Effector memory CD8-positive, alpha-beta T cell (primary cell): Measurements from ENCODE around the gene ELP1.
A peak's percentile ranks its signal among the peaks of the same experiment; 100 is the strongest.
"Not testable (repeated sequence)": the region's sequence is repeated elsewhere in the genome, so short reads cannot be mapped to it uniquely, and the experiment has no call there.

Source experiments
- ATAC-seq: fragments of 150-1000 bp; cut with Tn5 transposase; replicated peaks from 2 replicates; pipeline ENCODE4 v1.10.0; 2021; ENCODE audit warnings: mild to moderate bottlenecking, moderate library complexity
- DNase-seq, 3 experiments: peaks; one replicate each; pipeline ENCODE4 v3.0.0; 2021
- H3K27ac Mint-ChIP-seq, 2 donors: one replicate each; pipeline ENCODE4 v1.8.0; 2022; ENCODE audit warnings: mild to moderate bottlenecking in 2 of 2, mixed read lengths in 2 of 2, moderate library complexity in 2 of 2
- H3K27me3 Mint-ChIP-seq, 2 donors: one replicate each; pipeline ENCODE4 v1.8.0; 2022; ENCODE audit warnings: mixed read lengths in 2 of 2
- H3K36me3 Mint-ChIP-seq: one replicate; pipeline ENCODE4 v1.8.0; 2022; ENCODE audit warnings: mild to moderate bottlenecking, moderate library complexity, mixed read lengths; ENCODE audit not compliant: insufficient read depth
- H3K4me1 Mint-ChIP-seq, 2 donors: one replicate each; pipeline ENCODE4 v1.8.0; 2022; ENCODE audit warnings: low read depth in 2 of 2, mixed read lengths in 2 of 2
- H3K4me3 Mint-ChIP-seq, 2 donors: one replicate each; pipeline ENCODE4 v1.8.0; 2022; ENCODE audit warnings: mild to moderate bottlenecking in 2 of 2, mixed read lengths in 2 of 2, moderate library complexity in 2 of 2
- H3K9me3 Mint-ChIP-seq, 2 donors: one replicate each; pipeline ENCODE4 v1.8.0; 2022; ENCODE audit warnings: mixed read lengths in 2 of 2
- total RNA-seq, 9 experiments: gene quantifications; one replicate each; lab custom pipeline; 2026; lab: John Stamatoyannopoulos, UW

The ELP1 gene, protein sequence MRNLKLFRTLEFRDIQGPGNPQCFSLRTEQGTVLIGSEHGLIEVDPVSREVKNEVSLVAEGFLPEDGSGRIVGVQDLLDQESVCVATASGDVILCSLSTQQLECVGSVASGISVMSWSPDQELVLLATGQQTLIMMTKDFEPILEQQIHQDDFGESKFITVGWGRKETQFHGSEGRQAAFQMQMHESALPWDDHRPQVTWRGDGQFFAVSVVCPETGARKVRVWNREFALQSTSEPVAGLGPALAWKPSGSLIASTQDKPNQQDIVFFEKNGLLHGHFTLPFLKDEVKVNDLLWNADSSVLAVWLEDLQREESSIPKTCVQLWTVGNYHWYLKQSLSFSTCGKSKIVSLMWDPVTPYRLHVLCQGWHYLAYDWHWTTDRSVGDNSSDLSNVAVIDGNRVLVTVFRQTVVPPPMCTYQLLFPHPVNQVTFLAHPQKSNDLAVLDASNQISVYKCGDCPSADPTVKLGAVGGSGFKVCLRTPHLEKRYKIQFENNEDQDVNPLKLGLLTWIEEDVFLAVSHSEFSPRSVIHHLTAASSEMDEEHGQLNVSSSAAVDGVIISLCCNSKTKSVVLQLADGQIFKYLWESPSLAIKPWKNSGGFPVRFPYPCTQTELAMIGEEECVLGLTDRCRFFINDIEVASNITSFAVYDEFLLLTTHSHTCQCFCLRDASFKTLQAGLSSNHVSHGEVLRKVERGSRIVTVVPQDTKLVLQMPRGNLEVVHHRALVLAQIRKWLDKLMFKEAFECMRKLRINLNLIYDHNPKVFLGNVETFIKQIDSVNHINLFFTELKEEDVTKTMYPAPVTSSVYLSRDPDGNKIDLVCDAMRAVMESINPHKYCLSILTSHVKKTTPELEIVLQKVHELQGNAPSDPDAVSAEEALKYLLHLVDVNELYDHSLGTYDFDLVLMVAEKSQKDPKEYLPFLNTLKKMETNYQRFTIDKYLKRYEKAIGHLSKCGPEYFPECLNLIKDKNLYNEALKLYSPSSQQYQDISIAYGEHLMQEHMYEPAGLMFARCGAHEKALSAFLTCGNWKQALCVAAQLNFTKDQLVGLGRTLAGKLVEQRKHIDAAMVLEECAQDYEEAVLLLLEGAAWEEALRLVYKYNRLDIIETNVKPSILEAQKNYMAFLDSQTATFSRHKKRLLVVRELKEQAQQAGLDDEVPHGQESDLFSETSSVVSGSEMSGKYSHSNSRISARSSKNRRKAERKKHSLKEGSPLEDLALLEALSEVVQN (N-terminal part only)
- 127 to 178 (median 138) reads per million in 9 experiments for total RNA-seq

DNA sequence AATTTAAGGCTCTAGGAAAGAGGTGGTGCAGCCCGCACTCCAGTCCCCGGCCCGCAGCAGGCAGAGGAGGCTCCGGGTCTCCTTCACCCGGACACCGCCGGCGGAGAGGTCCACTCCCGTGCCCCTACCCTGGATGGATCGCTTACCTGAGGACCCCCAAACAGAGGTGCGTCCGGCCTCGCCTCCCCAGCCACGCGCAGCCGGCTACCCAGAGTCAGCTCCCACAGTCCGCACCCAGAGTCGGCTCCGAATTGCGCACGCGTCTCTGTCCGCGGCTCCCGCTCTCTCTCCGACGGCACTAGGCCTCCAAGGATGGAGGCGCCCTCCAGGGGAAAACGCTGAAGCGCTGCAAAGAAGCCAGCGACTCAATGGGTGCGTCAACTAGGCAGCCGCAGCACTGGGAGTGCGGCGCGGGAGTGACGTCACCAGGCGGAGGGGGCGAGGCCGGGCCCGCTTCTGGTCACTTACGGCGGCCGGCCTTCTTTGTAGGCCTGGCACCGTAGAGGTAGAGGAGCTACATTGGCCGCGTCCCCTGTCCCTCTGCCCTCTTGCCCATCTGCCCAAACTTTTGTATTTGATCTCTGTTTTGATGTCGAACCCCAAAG is at the start of gene ELP1:
Gene ELP1 (minus strand): TSS at position 407 of the 605 bp plus-strand sequence. CDS start 2,978 bp downstream, outside the sequence.
- Mint-ChIP-seq H3K27ac (peak within 1 kb of the TSS; percentile 97 to 98), H3K4me3 (peak within 1 kb of the TSS; percentile 93 to 99), H3K36me3 (peaks cover 34% of the 10 kb centered on the region), H3K27me3 (no peaks in the 10 kb centered on the region), H3K9me3 (no peaks in the 10 kb centered on the region), H3K4me1 (peaks cover 19 to 31% of the 10 kb centered on the region in 2 donors)
- DNase-seq = peak; percentile 89 to 91 (median 89)
- ATAC-seq = peak; percentile 84

DNA sequence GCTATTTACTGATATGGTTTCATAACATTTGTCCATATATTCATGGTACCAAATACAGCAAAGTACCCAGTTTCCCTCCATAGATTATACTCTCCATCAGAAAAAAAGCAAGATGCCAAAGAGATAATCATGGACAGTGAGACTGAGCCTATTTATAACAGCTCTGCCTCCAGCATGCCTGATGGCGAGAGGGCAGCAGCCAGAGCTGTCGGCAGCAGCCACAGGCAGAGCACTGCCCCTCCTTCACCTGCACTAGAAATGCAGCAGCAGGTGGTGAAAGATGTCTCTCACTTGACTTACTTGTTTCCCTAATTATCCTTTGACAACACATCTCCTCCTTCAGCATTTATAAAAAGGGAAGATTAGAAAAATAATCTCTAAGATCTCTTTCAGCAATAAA is 47.0 kb upstream of the ELP1 start:
- Mint-ChIP-seq H3K36me3 (no peaks in the 10 kb centered on the region), H3K4me1 (no peaks in the 10 kb centered on the region), H3K4me3 (no peak overlapping the region), H3K9me3 (no peaks in the 10 kb centered on the region), H3K27me3 (no peaks in the 10 kb centered on the region), H3K27ac (no peak overlapping the region)
- DNase-seq (no peak), ATAC-seq (no peak)

DNA sequence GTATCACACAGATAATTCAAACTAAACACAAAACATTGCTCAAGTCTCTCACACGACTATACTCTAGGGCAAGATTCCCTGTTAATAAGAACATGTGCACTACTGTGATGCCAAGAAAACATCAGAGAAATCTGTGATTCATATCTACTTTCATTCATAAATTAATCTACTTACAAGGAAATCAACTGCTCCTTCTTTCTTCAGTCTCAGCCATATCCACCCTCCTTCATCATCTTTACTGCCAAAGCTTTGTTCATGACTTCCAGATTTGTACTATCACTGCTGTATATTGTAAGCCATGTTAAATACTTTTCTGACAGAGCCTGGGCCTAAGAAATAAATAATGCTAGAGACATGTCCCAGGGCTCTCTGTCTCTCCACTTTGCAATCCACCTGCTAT is 44.3 kb upstream of the ELP1 start:
- no peak for DNase-seq
- no peaks in the 10 kb centered on the region for H3K4me1 Mint-ChIP-seq
- H3K27me3 Mint-ChIP-seq = no peaks in the 10 kb centered on the region
- no peaks in the 10 kb centered on the region for H3K9me3 Mint-ChIP-seq
- ATAC-seq = no peak
- no peaks in the 10 kb centered on the region for H3K36me3 Mint-ChIP-seq
- no peak overlapping the region for H3K27ac Mint-ChIP-seq
- H3K4me3 Mint-ChIP-seq = no peak overlapping the region

DNA sequence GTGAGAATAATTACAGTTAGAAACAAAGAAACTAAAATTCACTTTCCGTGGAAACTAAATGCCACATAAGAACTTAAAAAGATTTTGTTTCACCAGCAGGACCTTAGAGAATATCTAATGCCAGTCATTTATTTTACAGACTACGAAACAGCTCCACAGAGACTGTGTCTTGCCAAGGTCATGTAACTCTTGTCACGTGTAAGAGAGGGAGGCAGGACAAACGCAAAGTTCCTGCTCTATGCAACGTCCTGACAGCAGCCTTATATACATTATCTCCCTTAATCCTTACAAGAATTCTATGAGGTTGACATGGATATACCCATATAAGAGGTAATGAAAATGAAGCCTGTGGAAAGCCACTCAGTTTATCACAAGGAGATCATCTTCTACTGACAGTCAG is 40.0 kb upstream of the ELP1 start:
- Mint-ChIP-seq H3K4me1 (no peaks in the 10 kb centered on the region), H3K27ac (no peak overlapping the region), H3K27me3 (no peaks in the 10 kb centered on the region), H3K4me3 (no peak overlapping the region), H3K9me3 (no peaks in the 10 kb centered on the region), H3K36me3 (no peaks in the 10 kb centered on the region)
- no peak for DNase-seq
- ATAC-seq = no peak

DNA sequence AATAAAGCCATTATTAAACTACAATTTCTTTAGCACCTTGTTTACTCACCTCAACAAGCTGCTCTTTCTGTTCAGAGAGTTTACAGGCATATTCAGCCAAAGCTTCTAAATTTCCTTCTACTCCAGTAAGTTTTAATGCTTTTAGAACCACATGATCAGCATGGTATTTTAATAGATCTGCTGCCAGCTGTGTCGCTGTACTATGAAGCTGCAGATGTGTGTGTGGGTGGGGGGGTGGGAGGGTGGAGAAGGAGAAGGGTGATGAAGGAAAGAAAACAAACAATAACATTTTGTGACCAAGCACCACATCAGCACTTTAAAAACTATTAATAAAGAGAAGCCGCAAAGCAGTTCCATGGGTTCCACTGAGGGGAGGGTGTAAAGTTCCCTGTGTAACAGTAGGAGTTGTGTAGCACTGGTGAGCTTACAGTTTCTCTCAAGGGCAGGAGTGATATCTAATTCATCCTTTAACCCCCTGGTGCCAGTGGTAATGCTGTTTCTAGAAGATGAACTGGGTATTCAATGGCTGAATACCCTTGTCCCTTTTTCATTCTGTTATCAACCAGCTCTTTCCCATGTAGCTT is 38.8 kb upstream of the ELP1 start:
- ATAC-seq = no peak
- no peak overlapping the region for H3K4me3 Mint-ChIP-seq
- H3K4me1 Mint-ChIP-seq = no peaks in the 10 kb centered on the region
- no peaks in the 10 kb centered on the region for H3K36me3 Mint-ChIP-seq
- H3K27ac Mint-ChIP-seq = no peak overlapping the region
- no peak for DNase-seq
- H3K27me3 Mint-ChIP-seq = no peaks in the 10 kb centered on the region
- H3K9me3 Mint-ChIP-seq = no peaks in the 10 kb centered on the region

DNA sequence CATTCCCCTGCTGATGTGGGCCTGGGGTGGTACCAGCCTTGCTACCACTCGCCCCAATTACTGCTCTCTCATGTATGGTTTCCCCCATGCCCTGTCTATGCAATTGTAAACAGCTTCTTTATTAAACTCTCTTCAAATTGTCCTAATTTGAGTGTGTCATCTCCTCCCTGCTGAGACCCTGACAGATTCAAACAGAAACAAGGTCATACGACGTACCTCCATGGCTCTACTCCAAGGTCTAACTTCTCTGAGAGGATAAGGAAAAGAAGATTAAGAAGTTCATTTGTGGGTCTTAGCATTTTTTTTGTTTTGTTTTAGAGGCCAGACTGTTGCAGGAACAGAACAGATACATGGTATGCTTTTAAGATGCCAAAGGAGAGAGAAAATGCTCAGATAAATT is 38.3 kb upstream of the ELP1 start:
- no peak overlapping the region for H3K27ac Mint-ChIP-seq
- H3K4me1 Mint-ChIP-seq = no peaks in the 10 kb centered on the region
- DNase-seq (no peak), ATAC-seq (no peak)
- H3K27me3 Mint-ChIP-seq = no peaks in the 10 kb centered on the region
- no peak overlapping the region for H3K4me3 Mint-ChIP-seq
- H3K36me3 Mint-ChIP-seq = no peaks in the 10 kb centered on the region
- H3K9me3 Mint-ChIP-seq = no peaks in the 10 kb centered on the region

DNA sequence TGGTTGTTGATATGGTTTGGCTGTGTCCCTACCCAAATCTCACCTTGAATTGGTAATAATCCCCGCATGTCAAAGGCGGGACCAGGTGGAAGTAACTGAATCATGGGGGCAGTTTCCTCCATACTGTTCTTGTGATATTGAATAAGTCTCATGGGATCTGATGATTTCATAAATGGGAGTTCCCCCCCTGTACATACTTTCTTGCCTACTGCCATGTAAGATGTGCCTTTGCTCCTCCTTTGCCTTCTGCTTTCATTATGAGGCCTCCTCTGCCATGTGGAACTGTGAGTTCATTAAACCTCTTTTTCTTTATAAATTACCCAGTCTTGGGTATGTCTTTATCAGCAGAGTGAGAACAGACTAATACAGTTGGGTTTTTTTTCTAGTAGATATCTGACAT is 37.5 kb upstream of the ELP1 start:
- not testable (repeated sequence) for DNase-seq, H3K27me3 Mint-ChIP-seq, H3K4me3 Mint-ChIP-seq, H3K4me1 Mint-ChIP-seq, H3K27ac Mint-ChIP-seq, H3K9me3 Mint-ChIP-seq, H3K36me3 Mint-ChIP-seq, ATAC-seq

DNA sequence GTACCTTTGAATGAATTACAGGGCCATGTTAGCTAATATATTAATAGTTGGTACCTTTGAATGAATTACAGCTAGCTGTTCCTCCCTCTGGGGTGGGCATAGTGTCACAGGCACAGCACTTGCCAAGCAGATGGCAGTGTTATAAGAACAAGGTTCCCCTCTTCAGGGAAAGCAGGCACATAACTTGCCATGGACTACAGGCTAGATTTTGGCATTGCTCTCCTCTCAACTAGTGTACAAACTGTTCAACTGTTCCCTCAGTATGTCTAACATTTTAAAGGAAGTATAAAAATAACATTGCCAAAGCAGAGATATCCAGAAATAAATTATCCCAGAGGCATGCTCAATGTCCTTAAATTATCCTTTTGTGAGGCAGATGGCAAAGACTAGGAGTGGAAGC is 34.0 kb upstream of the ELP1 start:
- no peaks in the 10 kb centered on the region for H3K27me3 Mint-ChIP-seq
- H3K27ac Mint-ChIP-seq = no peak overlapping the region
- no peaks in the 10 kb centered on the region for H3K36me3 Mint-ChIP-seq
- DNase-seq (no peak), ATAC-seq (no peak)
- H3K9me3 Mint-ChIP-seq = no peaks in the 10 kb centered on the region
- H3K4me1 Mint-ChIP-seq = no peaks in the 10 kb centered on the region
- no peak overlapping the region for H3K4me3 Mint-ChIP-seq

DNA sequence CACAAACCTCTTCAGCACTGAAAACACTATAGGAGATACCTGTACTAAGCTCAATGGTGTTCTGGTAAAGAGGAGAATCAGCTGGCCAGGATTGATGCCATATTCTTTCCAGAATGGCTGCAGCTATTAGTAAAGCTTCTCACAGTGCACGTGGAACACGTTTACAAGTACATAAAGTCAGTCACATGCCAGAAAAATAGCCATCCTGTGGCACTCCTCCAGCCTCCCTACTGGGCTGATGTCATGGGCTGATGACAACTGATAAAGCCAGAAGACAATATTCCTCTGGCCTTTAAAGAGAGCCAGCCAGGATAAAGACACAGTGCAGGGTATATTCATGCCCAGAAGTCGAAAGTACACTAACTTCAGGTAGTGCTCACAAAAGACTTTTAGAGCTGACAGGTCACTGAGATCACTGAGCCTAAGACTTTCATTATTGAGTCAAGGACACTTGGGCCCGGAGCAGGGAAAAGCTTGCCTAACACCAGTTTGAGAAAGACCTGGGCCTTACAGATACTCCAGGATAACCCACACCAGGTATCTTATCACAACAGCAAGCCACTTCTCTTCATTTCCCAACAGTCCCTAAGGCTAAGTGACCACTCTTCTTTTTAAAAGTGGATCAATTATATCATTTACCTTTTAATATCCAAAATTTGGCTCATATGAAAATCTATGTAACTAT is 29.7 kb upstream of the ELP1 start:
- no peaks in the 10 kb centered on the region for H3K9me3 Mint-ChIP-seq
- no peaks in the 10 kb centered on the region for H3K4me1 Mint-ChIP-seq
- no peak overlapping the region for H3K27ac Mint-ChIP-seq
- no peak for ATAC-seq
- H3K36me3 Mint-ChIP-seq = no peaks in the 10 kb centered on the region
- no peaks in the 10 kb centered on the region for H3K27me3 Mint-ChIP-seq
- no peak for DNase-seq
- no peak overlapping the region for H3K4me3 Mint-ChIP-seq

DNA sequence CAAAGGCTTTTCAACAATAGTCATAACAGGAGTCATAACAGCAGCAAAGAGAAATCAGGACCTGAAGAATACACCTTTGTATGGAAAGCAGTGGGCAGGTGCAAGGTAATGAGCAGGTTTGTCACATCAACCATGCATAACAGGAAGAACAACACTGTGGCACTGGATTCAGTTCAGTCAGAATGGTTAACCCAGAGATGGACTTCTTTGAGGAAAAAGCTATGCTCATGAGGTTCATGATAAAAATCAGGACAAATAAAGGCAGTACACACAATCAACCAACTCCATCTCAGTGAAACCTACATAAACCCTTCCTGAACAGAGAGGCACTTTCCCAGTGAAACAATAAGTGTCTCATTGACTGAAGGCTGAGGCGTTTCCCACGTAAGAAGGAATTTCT is 27.2 kb upstream of the ELP1 start:
- Mint-ChIP-seq H3K36me3 (no peaks in the 10 kb centered on the region), H3K27ac (no peak overlapping the region), H3K27me3 (no peaks in the 10 kb centered on the region), H3K4me3 (no peak overlapping the region), H3K9me3 (no peaks in the 10 kb centered on the region), H3K4me1 (no peaks in the 10 kb centered on the region)
- ATAC-seq (no peak), DNase-seq (no peak)

DNA sequence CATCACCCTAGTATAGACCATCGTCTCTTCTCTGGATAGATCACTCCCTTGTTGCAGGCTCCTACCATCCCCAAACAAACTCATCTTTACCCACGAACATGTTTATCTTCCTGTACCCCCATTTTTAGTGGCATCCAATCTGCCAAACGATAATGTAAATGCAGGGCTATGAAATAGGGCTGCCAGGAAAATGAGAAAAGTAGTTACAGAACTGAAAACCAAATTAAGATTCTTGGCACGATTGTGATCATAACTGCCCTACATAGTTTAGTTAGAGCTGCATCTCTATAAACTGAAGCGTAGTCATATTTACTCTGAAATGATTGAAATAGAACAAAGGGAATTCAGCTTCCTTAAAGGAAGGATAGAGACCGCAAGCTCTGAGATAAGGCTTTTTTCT is 26.4 kb upstream of the ELP1 start:
- H3K27ac Mint-ChIP-seq = no peak overlapping the region
- H3K9me3 Mint-ChIP-seq = no peaks in the 10 kb centered on the region
- no peaks in the 10 kb centered on the region for H3K27me3 Mint-ChIP-seq
- no peaks in the 10 kb centered on the region for H3K36me3 Mint-ChIP-seq
- DNase-seq (no peak), ATAC-seq (no peak)
- no peaks in the 10 kb centered on the region for H3K4me1 Mint-ChIP-seq
- no peak overlapping the region for H3K4me3 Mint-ChIP-seq

DNA sequence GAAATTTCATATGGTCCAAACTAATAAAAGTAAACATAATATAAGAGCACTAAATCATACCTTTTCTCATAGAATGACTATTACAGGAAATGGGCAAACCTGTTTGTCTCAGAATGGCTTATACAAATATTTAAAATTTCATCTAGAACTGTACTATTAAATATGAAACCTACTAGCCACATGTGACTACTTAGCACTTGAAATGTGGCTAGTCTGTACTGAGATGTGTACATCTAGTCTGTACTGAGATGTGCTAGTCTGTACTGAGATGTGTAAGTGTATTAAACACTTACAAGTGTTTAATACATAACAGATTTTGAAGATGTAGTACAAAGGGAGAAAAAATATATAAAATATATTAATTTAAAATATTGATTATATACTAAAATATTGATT is 22.7 kb upstream of the ELP1 start:
- H3K27ac Mint-ChIP-seq = no peak overlapping the region
- H3K4me1 Mint-ChIP-seq = no peaks in the 10 kb centered on the region
- H3K27me3 Mint-ChIP-seq = no peaks in the 10 kb centered on the region
- H3K9me3 Mint-ChIP-seq = no peaks in the 10 kb centered on the region
- H3K4me3 Mint-ChIP-seq = no peak overlapping the region
- DNase-seq (no peak), ATAC-seq (no peak)
- H3K36me3 Mint-ChIP-seq = no peaks in the 10 kb centered on the region
